Ureter (tissue), 1 donor: ENCODE data around the gene NELL1. TPM values are rescaled to one million over a fixed set of nuclear protein-coding genes. Genes with fewer than 3 reads are reported as not detected.
"Not testable (repeated sequence)": the region's sequence is repeated elsewhere in the genome, so short reads cannot be mapped to it uniquely, and the experiment has no call there.

Source experiments
- DNase-seq: peaks from one replicate; pipeline ENCODE4 v3.0.0-alpha.2; 2020; ENCODE audit warnings: low spot score
- total RNA-seq: library from RNA; stranded (reverse); gene quantifications from one replicate; pipeline ENCODE4 v1.2.4, GENCODE V29; 2023
- donor health status: DM: yes; HTN: yes; CAD: no.

The NELL1 gene
- total RNA-seq, 1 donor from 2014 or later, result not detected

DNA sequence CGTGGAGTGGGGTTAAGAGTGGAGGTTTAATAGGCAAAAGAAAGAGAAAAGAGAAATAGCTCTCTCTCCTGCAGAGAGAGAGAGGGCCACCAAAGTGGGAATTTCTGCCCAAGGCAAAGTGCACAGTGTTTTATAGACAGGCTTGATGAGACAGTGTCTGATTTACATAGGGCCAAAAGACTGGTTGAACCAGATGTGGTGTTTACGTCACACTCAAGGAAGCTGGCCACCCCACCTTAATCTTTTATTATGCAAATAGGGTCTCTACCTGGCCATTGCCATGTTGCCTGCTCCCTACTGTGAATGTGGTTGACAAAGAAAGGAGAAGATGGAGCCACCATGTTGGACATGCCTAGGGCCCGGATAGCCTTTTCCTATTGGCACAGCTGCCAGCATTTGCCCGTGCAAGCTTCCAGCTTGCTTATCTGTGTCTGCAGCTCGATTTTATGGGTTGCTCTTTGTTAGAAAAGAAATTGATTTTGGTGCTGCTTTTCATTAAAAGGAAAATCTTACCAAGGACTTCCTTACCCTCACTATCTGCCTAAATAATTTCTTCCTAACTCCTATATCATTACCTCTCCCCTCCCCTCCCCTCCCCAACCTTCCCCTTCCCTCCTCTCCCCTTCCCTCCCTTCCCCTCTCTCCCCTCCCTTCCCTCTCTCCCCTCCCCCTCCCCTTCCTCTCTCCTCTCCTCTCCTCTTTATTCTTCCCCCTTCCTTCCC lies 436.0 kb downstream of the NELL1 start:
- DNase-seq, result no peak

DNA sequence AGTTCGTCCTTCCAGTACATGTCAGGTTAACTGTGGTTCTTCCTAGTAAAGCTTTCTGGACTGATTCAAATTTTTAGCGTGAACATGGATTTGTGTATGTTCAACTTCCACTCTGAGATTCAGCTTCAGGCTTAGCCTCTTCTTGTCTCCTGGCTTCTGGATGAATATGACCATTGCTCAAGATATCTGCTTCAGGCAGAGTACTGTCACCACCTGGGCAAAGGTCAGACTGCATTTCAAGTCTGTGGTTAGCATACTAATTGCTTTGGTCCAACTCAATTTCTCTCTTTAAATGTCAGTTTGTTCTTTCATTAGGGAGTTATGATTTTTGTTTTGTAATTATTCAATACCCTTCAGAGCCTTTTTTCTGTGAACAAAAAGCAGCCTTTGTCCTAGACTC lies 440.0 kb downstream of the NELL1 start:
- no peak for DNase-seq

DNA sequence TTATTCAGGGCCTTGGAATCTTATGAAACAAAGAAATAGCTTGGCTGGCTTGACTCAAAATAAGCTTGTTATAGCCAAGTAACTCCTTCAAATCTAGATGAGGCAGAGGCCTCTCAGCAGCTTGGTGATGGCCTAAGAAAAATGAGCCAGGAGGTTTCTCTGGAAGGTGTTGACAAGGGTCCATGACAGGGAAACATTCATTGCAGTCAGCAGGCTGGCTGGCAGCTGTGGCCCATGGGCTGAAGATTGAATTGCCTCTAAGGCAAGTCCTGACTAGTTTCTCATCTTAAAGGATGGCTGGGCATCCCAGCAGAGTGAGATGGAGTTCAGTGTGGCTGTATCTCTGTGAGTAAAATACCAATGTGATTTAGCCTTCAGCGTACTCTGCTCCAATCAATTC lies 441.0 kb downstream of the NELL1 start:
- DNase-seq, result no peak

- DNase-seq, result no peak
These were observed 444.5 kb downstream of the NELL1 start for GRCh38 chr11:21113876-21114275.

- no peak for DNase-seq
These were observed 446.6 kb downstream of the NELL1 start for GRCh38 chr11:21116009-21116408.

- no peak for DNase-seq
These were observed 450.0 kb downstream of the NELL1 start for GRCh38 chr11:21119411-21119810.

DNA sequence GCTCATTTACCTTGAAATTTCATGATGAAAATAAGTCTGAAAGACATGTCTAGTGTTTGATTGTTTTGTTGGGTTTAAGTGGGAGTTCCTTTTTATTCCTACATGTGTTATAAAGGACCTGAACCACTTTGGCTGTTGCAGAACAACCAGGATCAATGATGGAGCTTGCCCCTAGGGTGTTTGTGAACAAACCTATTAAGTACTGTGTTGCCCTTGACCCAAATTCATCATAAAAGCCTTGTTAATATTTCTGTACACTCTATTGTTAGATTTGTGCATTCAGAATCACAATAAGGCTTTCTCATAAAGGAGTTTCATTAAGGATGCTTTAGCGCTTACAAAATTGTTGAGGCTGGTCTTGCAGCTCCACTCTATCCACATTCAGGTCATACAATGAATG lies 452.6 kb downstream of the NELL1 start:
- DNase-seq, result no peak

DNA sequence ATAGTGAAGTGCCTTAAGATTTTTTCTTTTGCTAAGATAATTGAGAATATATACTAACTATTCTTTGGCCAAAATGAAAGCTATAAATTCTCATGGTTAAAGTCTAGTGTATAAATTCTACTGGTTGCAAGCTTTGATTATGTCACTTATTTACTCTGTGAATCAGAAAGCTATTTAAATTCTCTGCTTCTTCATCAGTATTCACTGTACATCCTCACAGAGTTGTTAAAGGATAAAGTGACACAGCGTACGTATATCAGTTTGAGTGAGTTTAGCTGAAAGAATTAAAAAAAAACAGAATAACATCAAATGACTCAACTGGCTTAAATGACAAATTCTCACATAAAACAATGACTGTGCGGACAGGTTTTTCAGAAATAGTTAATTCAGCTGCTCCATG lies 453.1 kb downstream of the NELL1 start:
- no peak for DNase-seq

- no peak for DNase-seq
These were observed 462.8 kb downstream of the NELL1 start for GRCh38 chr11:21132146-21132720.

- no peak for DNase-seq
These were observed 463.9 kb downstream of the NELL1 start for GRCh38 chr11:21133244-21133643.

DNA sequence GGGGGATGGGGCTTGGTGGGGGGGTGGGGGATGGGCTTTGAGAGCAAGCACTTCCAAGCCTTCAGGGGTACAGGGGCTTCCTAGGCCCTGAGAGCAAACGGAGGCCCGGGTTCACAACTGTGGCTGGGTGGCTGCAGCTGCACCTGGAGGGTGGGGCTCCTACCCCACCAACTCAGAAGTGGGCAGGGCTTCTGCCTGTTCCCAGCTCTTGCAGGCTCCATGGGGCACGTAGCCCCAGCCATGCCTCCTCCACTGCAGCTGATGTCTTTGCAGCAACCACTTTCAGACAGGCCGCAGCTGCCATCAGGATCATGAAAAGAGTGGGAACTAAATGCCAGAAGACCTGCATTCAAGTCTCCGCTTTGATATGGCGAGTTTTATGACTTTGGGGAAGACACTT lies 464.3 kb downstream of the NELL1 start:
- no peak for DNase-seq

DNA sequence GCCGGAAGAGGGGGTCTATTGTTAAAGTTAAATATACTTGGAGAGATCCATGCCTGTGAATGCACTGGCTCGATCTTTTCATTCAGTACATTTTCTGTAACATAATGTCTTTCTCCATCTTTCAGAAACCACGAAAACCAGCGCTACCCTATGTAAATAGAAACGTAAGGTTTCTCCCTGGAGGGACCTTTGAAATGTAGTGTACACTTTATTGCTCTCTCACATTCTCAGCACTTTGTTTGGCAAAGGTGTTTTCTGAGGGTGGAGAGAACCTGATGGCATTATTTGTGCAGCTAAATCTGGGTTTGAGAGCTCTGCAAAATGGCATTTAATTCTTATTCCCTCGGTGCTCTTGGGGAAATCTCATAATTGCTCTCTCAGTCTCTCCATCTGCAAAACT lies 468.4 kb downstream of the NELL1 start:
- no peak for DNase-seq

DNA sequence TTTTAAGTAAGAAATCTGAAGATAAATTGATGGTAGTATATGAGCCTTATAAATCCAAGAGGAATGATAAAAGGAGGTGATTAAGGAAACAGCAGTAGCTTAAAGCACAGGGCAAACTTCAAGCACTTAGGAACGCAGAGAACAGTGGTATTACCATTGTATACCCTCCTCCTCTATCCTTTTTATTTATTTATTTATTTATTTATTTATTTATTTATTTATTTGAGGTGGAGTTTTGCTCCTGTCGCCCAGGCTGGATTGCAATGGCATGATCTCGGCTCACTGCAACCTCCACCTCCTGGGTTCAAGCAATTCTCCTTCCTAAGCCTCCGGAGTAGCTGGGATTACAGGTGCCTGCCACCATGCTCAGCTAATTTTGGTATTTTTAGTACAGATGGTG lies 472.2 kb downstream of the NELL1 start:
- DNase-seq, result not testable (repeated sequence)

- DNase-seq, result no peak
These were observed 472.6 kb downstream of the NELL1 start for GRCh38 chr11:21142007-21142406.

- no peak for DNase-seq
These were observed 475.1 kb downstream of the NELL1 start for GRCh38 chr11:21144531-21144930.

DNA sequence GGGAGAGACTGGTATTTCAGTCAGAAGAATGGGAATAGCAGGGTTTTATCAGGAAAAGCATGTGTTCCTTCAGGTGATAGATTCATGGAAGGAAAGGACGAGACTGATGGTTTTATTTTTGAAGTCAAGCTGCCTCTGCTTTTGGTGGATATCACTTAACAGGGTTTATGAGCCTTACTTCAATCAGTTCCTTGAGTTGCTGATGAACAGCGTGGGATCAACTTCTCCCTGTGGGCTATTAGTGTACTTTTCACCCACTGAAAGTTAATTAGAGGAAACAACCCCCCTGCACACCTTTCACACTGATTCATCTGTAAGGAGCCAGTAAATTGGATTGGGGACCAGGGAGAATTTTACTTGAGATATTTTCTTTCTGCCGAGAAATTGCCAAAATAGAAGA lies 479.0 kb downstream of the NELL1 start:
- DNase-seq, result no peak

GRCh38 chr11:21160140-21160539 lies 490.8 kb downstream of the NELL1 start:
- DNase-seq, result no peak

DNA sequence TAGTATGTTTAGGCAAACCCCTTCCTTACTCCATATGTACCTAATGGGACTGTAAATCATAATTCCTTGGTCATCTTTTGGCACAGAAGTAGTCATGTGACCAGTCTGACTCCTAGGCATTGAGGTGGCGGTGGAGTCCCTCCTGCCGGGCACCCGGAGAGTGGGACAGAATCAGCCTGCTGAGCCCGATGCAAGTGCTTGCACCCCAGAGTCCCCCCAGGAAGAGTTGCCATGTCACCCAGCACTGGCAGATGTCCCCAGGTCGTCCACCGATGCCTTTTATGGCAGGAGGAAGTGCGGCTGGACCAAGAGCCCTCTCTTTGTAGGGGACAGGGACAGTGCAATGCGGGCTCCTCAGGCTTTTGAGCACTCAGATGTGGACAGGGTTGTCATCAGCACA lies 500.3 kb downstream of the NELL1 start:
- DNase-seq, result no peak

GRCh38 chr11:21173476-21173875 lies 504.1 kb downstream of the NELL1 start:
- DNase-seq, result no peak

GRCh38 chr11:21174781-21175180 lies 505.4 kb downstream of the NELL1 start:
- no peak for DNase-seq

- no peak for DNase-seq
These were observed 508.0 kb downstream of the NELL1 start for GRCh38 chr11:21177379-21177778.

DNA sequence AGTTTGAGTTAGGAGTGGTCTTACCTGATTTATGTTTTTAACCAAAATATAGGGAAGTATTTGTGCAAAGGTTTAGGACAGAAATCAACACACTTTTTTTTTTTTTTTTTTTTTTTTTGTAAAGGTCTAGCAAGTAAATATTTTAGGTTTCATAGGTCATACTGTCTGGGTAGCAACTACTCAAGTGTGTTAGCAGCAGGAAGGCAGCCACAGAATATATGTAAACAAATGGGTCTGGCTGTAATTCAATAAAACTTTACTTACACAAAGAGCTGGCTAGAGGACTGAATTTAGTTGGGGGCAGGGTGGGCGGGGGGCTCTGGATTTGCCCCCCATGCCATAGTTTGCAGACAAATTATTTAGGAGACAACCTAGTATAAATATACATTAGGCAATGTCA lies 510.4 kb downstream of the NELL1 start:
- no peak for DNase-seq

GRCh38 chr11:21180182-21180581 lies 510.8 kb downstream of the NELL1 start:
- DNase-seq, result no peak

DNA sequence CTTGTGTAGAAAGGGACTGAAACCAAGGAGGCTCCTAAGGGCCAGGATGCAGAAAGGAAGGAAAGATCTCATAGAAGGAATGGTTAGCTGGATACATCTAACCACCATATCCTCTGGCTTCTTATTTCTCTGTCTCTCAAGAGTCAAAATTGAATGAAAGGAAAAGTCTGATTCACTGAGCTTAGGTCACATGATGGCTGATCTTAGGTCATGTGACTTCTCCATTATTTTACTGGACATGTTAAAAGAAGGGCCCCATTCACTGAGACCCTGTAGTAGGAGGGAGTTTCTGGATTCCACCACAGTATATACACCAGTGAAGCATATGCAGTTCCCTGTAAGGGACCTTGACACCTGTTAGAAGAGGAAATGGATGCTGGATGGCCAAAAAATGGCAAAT lies 516.6 kb downstream of the NELL1 start:
- no peak for DNase-seq
